Nephron (organoid): Measurements from ENCODE around the gene CSK.
A peak's percentile ranks its signal among the peaks of the same experiment; 100 is the strongest.
"Not testable (repeated sequence)": the region's sequence is repeated elsewhere in the genome, so short reads cannot be mapped to it uniquely, and the experiment has no call there.

Experiments used
- H3K27ac Mint-ChIP-seq, 3 experiments: 2 replicates each; pipeline ENCODE4 v1.8.0; 2020; ENCODE audit warnings: mixed read lengths in 3 of 3, mild to moderate bottlenecking in 2 of 3, moderate library complexity in 1 of 3
- H3K27me3 Mint-ChIP-seq: 2 replicates; pipeline ENCODE4 v1.8.0; 2021; ENCODE audit warnings: low read depth, mild to moderate bottlenecking, moderate library complexity, mixed read lengths
- H3K36me3 Mint-ChIP-seq: 2 replicates; pipeline ENCODE4 v1.8.0; 2020; ENCODE audit warnings: low read depth, mixed read lengths
- H3K4me1 Mint-ChIP-seq: 2 replicates; pipeline ENCODE4 v1.8.0; 2020; ENCODE audit warnings: mixed read lengths
- H3K4me3 Mint-ChIP-seq, 3 experiments: 2 replicates each; pipeline ENCODE4 v1.8.0; 2020; ENCODE audit warnings: mild to moderate bottlenecking in 3 of 3, mixed read lengths in 3 of 3, moderate library complexity in 2 of 3
- H3K9me3 Mint-ChIP-seq: 2 replicates; pipeline ENCODE4 v1.8.0; 2020; ENCODE audit warnings: mixed read lengths
- CTCF ChIP-seq, 3 experiments: fragments of 200-600 bp; sonication (generic); IDR thresholded peaks; one replicate each; pipeline ENCODE4 v1.5.0; 2021; ENCODE audit warnings: antibody characterized with exemption in 3 of 3; ENCODE audit not compliant: unreplicated experiment in 3 of 3

CSK gene

DNA sequence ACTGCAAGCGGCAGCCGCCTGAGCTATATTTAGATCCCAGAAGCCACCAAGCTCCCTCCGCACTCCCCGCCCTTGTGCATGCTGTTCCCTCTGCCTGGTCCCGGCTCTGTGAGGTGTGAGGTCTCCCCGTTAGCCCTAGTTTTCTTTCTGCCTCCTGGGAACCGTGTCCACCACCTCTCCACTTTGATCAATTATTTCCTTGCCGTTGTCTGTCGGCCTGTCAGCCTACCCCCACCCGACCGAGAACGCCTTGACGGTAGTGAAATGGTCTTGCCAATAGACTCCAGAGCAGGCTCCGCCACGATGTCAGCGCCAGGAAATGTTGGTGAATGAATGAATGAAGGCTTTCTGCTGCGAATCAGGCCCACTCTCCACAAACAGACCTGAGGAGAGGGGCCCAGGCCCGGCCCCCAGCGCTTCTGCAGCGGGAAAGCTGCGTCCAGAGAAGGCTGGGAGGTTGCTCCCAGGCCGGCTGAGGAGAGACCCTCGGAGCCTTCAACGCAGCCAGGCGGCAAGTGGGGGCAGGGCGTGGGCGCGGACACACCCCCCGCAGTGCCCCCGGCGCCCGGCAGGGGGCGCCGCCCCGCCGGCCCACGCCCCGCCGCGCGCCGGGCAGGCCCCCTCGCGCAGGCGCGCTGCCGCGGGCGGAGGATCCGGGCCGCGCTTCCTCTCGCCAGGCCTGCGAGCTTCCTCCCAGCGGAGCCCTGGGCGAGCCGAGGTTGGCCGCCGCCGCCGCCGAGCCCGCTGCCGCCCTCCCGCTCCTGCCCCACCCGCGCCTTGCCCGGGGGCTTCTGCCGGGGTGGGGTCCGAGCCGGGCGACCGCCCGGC, at the start of gene CSK:
Gene CSK (plus strand): TSS at position 650 of the 828 bp plus-strand sequence. CDS start 16,218 bp downstream, outside the sequence.
- peak; percentile 41 to 63 (median 59) for TF ChIP-seq CTCF (IDR thresholded peaks at IDR 0.05; ENCODE audit: unreplicated experiment in 3 of 3)
- Mint-ChIP-seq H3K27me3 (no peaks in the 10 kb centered on the region), H3K36me3 (no peaks in the 10 kb centered on the region)

GRCh38 chr15:74732846-74733245, 49.0 kb upstream of the CSK start:
- Mint-ChIP-seq H3K9me3 (peaks cover 7% of the 10 kb centered on the region), H3K4me1 (no peaks in the 10 kb centered on the region), H3K4me3 (no peak overlapping the region), H3K27ac (no peak overlapping the region), H3K36me3 (peaks cover 3% of the 10 kb centered on the region), H3K27me3 (peaks cover 69% of the 10 kb centered on the region)
- no peak for TF ChIP-seq CTCF (IDR thresholded peaks at IDR 0.05; ENCODE audit: unreplicated experiment in 3 of 3)

More for the DNA sequence above, at the start of gene CSK:
- peak within 1 kb of the TSS; percentile 38 to 77 (median 55) for H3K27ac Mint-ChIP-seq
- H3K4me1 Mint-ChIP-seq = peaks cover 69% of the 10 kb centered on the region
- peak within 1 kb of the TSS; percentile 90 to 91 (median 90) for H3K4me3 Mint-ChIP-seq
- no peaks in the 10 kb centered on the region for H3K9me3 Mint-ChIP-seq

DNA sequence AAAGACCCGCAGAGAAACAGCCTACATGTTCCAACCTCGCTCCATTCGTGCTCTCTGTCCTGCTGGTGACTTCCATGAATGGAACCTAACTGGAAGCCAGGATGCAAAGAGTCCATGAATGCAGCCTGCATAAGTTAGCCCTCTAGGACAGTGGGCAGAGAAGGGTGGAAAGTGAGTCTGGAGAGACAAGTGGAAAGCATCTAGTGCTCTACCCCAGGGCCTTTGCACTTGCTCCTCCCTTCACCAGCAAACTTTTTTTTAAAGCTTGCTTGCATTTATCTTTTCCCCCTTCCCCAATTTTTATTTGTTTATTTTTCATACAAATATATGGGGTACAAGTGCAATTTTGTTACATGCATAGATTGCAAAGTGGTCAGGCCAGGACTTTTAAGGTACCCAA, 48.6 kb upstream of the CSK start:
- Mint-ChIP-seq H3K4me1 (no peaks in the 10 kb centered on the region), H3K27me3 (peaks cover 67% of the 10 kb centered on the region), H3K9me3 (peaks cover 11% of the 10 kb centered on the region), H3K4me3 (no peak overlapping the region), H3K27ac (no peak overlapping the region), H3K36me3 (peaks cover 3% of the 10 kb centered on the region)
- no peak for TF ChIP-seq CTCF (IDR thresholded peaks at IDR 0.05; ENCODE audit: unreplicated experiment in 3 of 3)

- H3K4me3 Mint-ChIP-seq = no peak overlapping the region
- no peak for TF ChIP-seq CTCF (IDR thresholded peaks at IDR 0.05; ENCODE audit: unreplicated experiment in 3 of 3)
- no peak overlapping the region for H3K27ac Mint-ChIP-seq
- no peaks in the 10 kb centered on the region for H3K4me1 Mint-ChIP-seq
- peaks cover 60% of the 10 kb centered on the region for H3K27me3 Mint-ChIP-seq
- peaks cover 8% of the 10 kb centered on the region for H3K9me3 Mint-ChIP-seq
- no peaks in the 10 kb centered on the region for H3K36me3 Mint-ChIP-seq
Observed at GRCh38 chr15:74735305-74735704, 46.6 kb upstream of the CSK start.

- peaks cover 16% of the 10 kb centered on the region for H3K9me3 Mint-ChIP-seq
- H3K4me1 Mint-ChIP-seq, H3K4me3 Mint-ChIP-seq, H3K36me3 Mint-ChIP-seq, H3K27ac Mint-ChIP-seq: not testable (repeated sequence)
- H3K27me3 Mint-ChIP-seq = peaks cover 52% of the 10 kb centered on the region
Observed at GRCh38 chr15:74738239-74738638, 43.6 kb upstream of the CSK start.

DNA sequence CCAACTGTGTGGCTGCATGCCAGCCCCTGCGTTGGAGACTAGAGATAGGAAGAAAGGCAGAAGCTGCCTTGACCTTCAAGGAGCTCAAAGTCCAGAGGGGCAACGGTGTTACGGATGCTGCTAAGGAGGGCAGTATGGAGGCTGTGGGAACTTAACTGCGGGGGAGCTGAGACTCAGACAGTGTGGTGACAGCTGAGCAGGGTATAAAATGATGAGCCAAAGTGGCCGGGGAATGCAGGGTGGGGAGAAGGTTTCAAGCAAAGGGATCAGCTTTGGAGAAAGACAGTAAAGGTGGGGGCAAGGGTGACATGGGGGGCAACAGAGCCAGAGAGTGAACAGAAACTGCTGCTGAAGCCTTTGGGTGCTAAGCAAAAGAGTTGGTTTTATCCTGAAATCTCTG, 39.5 kb upstream of the CSK start:
- Mint-ChIP-seq H3K4me3 (no peak overlapping the region), H3K36me3 (no peaks in the 10 kb centered on the region), H3K27me3 (peaks cover 16% of the 10 kb centered on the region), H3K27ac (no peak overlapping the region), H3K9me3 (peaks cover 14% of the 10 kb centered on the region), H3K4me1 (no peaks in the 10 kb centered on the region)
- no peak for TF ChIP-seq CTCF (IDR thresholded peaks at IDR 0.05; ENCODE audit: unreplicated experiment in 3 of 3)
